LHCN-M2 (cell line): ENCODE measurements around the gene USP11. TPM values are rescaled to one million over a fixed set of nuclear protein-coding genes. Genes with fewer than 3 reads are reported as not detected.
"Not testable (repeated sequence)": the region's sequence is repeated elsewhere in the genome, so short reads cannot be mapped to it uniquely, and the experiment has no call there.

Source experiments
- DNase-seq: peaks from one replicate; pipeline ENCODE4 v3.0.0-alpha.2; 2012; ENCODE audit warnings: low read depth
- total RNA-seq: library from RNA; depleted of rRNA; stranded (reverse); fragments of >200 nt; gene quantifications from 2 replicates; pipeline ENCODE4 v1.2.3, GENCODE V29; 2014

The USP11 gene
- total RNA-seq, 1 experiment from 2014 or later = 42.9 TPM

DNA sequence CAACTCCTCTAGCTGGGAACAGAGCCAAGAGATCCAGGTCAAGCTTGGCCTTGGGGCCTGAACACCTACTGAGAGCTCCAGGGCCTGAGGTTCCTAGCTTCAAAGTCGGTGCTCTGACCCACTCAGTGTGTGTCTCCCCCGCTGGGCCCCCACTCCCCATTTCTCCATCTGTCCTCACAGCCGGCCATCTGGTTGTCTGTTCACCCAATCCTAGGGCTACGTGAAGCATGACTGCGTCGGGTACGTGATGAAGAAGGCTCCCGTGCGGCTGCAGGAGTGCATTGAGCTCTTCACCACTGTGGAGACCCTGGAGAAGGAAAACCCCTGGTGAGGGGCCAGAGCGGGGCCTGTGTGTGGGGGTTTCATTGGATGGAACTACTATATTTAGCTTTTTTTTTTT lies 12.3 kb downstream of the USP11 start:
- DNase-seq = no peak

DNA sequence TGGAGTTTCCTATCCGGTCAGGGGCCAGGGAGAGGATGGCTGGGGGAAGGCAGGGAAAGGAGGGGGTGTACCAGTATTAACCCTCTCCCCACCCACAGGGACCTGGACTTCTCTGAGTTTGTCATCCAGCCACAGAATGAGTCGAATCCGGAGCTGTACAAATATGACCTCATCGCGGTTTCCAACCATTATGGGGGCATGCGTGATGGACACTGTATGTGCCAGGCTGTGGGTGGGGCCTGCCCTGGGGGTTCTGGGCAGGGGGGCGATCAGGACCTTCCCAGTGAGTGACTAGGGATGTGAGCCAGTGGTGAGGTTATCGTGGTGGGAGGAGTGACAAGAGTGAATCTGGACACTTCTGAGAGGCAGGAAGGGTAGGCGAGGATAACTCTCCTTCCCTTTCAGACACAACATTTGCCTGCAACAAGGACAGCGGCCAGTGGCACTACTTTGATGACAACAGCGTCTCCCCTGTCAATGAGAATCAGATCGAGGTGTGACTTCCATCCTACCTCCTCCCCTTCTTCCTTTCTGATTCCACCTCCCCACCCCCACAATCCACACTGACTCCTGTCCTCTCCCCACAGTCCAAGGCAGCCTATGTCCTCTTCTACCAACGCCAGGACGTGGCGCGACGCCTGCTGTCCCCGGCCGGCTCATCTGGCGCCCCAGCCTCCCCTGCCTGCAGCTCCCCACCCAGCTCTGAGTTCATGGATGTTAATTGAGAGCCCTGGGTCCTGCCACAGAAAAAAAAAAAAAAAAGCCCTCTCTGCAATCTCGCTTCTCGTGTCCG lies 14.6 kb downstream of the USP11 start:
- DNase-seq = no peak

- no peak for DNase-seq
Measured at GRCh38 chrX:47247999-47248320, 15.2 kb downstream of the USP11 start.

GRCh38 chrX:47248576-47248975 lies 15.8 kb downstream of the USP11 start:
- DNase-seq = no peak

DNA sequence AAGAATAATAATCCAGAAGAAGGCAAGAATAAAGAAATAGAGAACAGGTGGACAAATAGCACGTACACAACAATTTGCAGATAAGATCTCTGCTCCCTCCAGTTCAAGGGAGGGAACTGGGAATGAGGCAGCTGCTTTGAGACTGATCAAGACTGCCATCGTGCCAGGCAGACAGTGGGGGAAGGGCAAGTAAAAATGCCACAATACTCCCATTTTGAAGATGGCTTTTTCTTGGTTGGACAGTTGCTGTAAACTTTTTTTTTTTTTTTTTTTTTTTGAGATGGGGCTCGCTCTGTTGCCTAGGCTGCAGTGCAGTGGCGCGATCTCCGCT lies 17.2 kb downstream of the USP11 start:
- DNase-seq = no peak

DNA sequence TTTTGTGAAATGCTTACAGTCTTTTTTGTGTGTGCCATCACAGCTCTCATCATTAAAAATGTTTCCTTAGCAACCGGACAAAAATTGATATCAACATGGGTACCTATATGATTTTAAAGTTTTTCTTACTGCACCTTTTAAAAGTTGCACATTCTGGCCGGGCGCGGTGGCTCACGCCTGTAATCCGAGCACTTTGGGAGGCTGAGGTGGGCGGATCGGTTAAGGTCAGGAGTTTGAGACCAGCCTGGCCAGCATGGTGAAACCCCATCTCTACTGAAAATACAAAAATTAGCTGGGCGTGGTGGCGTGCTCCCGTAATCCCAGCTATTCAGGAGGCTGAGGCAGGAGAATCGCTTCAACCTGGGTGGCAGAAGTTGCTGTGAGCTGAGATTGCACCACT lies 24.8 kb downstream of the USP11 start:
- DNase-seq = not testable (repeated sequence)

GRCh38 chrX:47264483-47265173 lies 31.8 kb downstream of the USP11 start:
- peak; percentile 8 for DNase-seq

DNA sequence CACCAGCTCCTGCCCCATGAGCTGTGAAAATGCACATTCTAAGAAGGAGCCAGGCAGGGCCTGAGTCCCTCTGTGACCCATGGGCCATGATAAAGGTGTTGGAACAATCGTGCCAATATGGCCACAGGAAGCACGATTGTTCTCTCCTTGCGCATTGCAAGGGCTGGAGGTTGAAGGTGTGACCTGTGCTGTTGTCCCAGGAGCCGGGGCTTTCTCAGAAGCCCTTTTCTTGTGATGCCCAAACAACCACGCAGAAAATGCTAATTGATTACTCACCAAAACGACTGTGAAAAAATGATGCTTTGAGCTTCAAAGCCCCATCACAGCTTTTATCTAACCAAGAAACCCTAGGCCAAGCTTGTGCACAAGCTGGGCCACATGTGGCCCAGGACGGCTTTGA lies 33.8 kb downstream of the USP11 start:
- DNase-seq = no peak

DNA sequence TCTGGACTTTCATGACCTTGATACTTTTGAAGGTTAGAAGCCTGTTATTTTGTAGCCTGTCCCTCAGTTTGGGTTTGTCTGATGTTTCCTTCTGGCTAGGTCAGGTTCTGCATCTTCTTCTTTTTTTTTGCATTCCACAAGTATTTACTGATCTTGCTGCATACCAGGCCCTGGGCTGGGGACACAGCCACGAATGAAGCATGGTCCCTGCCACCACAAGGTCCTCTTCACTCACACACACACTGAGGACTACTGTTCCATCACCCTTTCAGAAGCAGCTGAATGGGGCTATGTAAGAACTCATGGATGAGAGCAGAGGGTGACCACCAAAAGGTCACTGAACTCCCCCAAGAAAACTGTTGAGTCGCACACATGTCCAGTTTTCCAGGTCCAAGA lies 39.2 kb downstream of the USP11 start:
- DNase-seq = no peak

DNA sequence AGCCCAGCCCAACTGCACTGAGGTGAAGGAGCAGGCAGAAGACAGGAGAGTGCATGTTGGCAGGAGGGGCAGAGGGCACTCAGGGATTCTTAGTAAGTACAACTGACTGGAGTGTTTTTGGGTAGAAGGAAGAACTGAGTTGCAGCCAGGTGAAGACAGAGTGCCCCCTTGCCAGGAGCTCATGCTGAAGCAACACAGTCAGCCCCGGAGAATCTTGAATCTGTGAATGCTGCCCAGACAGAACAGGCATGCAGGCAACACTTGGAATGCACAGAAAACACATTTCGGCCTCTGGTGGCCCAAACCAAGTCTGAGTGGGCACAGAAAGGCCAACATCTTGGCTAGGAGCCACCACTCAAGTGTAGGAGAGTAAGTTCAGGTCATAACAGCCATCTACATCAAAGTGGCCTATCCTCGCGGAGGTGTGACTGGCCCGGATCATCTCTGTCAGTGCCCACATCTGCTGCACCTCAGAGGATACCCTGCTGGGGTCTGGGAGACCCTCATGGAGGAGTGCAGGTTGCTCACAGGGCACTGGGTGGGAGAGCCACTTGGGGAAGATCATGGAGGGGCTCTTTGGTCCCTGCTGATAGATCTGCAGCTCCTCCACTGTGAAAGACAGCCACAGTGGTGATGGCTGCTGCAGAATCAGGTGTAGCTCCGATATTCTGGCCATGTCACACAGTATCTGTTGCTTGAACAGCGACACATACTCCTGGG lies 40.4 kb downstream of the USP11 start:
- no peak for DNase-seq

GRCh38 chrX:47278691-47279090 lies 45.9 kb downstream of the USP11 start:
- DNase-seq = no peak

- DNase-seq = peak; percentile 49
Measured at GRCh38 chrX:47283015-47283771, 50.4 kb downstream of the USP11 start.

- DNase-seq = not testable (repeated sequence)
Measured at GRCh38 chrX:47284616-47285015, 51.8 kb downstream of the USP11 start.

DNA sequence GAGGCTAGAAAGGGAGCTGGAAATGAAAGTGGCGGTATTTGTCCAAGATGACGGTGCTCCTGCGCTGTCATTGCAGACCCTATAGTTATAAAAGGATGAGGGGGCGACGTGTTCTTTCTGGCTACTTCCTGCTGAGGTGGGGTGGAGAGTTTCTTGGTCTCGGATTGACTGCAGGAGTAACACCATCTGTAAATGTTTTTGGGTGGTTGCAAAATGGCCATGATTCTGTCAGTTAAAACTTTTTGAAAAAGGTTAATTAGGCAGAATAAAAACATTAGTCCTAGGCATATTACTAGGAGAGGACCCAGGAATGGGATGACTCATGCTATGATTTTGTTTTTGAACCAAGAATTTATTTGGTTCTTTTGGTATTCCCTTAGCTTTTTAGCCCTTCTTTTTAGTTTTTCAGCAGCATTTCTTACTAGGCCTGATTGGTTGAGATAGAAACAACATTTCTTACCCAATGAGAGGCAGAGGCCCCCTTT lies 53.1 kb downstream of the USP11 start:
- no peak for DNase-seq

GRCh38 chrX:47293106-47293505 lies 60.3 kb downstream of the USP11 start:
- DNase-seq = no peak

DNA sequence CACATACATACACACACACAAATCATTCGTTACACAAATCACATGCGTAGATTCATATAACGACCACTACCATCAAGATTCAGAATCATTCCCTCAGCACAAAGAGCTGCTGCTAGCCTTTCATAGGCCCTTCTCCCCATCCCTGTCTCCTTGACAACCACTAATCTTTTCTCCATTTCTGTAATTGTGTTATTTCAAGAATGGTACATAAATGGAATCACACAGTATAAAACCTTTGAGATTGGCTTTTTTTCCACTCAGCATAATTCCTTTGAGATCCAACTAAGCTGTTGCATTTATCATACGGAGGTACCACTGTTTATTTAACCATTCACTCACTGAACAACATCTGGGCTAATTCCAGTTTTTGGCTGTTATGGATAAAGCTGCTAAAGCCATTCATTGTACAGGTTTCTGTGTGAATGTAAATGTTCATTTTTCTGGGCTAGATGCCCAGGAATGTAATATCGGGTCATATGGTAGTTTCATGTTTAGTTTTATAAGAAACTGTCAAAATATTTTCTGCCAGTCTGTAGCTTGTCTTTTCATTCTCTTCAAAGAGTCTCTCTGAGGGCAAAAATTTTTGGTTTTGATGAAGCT lies 64.1 kb downstream of the USP11 start:
- no peak for DNase-seq

- DNase-seq = no peak
Measured at GRCh38 chrX:47297874-47298273, 65.1 kb downstream of the USP11 start.
